HG03280 (cell line): Measurements from ENCODE around the gene SOWAHA.
A peak's percentile ranks its signal among the peaks of the same experiment; 100 is the strongest.
"Not testable (repeated sequence)": the region's sequence is repeated elsewhere in the genome, so short reads cannot be mapped to it uniquely, and the experiment has no call there.

Source experiments
- ATAC-seq: cut with Tn5 transposase; IDR thresholded peaks from one replicate; pipeline ENCODE4 v1.9.1; 2021; ENCODE audit warnings: mild to moderate bottlenecking, moderate library complexity; ENCODE audit not compliant: unreplicated experiment

The SOWAHA gene

GRCh38 chr5:132806804-132807162, 6.3 kb upstream of the SOWAHA start:
- ATAC-seq: not testable (repeated sequence)

GRCh38 chr5:132807163-132807838, 5.8 kb upstream of the SOWAHA start:
- no peak for ATAC-seq

- no peak for ATAC-seq
Measured at GRCh38 chr5:132808448-132808847, 4.7 kb upstream of the SOWAHA start.

- ATAC-seq: no peak
Measured at GRCh38 chr5:132808866-132809265, 4.2 kb upstream of the SOWAHA start.

- no peak for ATAC-seq
Measured at GRCh38 chr5:132810605-132811004, 2.5 kb upstream of the SOWAHA start.

DNA sequence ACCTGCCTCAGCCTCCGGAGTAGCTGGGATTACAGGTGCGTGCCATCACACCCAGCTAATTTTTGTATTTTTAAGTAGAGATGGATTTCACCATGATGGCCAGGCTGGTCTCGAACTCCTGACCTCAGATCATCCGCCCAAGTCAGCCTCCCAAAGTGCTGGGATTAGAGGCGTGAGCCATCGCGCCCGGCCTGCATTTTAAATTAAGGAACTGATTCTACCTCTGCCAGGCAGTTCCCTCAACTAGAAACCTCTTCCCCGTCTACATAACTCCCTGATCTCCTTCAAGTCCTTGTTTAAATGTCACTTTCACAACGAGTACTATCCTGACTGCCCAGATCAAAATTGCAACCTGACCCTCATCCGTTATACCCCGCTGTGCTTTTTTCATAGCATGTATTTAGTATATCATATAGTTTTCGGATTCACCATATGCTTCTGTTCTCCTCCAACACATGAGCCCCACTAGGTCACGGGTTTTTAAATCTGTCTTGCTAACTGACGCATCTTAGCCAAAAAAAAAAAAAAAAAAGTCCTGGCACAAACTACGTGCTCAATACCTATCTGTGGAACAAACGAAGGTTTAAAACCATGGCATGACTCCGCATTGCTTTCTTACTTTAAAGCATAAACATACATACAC, 858 bp upstream of the SOWAHA start:
- no peak for ATAC-seq

GRCh38 chr5:132813599-132814502, 749 bp downstream of the SOWAHA start:
- no peak for ATAC-seq

DNA sequence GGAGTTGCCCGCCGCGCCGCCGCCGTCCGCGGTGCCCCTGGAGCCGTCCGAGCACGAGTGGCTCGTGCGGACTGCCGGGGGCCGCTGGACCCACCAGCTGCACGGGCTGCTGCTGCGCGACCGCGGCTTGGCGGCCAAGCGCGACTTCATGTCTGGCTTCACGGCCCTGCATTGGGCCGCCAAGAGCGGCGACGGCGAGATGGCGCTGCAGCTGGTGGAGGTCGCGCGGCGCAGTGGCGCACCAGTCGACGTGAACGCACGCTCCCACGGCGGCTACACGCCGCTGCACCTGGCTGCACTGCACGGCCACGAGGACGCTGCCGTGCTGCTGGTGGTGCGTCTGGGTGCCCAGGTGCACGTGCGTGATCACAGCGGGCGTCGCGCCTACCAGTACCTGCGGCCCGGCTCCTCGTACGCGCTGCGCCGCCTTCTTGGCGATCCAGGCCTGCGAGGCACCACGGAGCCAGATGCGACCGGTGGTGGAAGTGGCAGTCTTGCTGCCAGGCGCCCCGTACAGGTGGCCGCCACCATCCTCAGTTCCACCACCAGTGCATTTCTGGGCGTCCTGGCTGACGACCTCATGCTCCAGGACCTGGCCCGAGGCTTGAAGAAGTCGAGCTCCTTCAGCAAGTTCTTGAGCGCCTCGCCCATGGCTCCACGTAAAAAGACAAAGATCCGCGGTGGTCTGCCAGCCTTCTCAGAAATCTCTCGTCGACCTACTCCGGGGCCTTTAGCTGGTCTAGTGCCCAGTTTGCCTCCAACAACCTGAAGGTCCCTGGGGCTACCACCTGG, 1.6 kb downstream of the SOWAHA start:
- ATAC-seq: no peak

DNA sequence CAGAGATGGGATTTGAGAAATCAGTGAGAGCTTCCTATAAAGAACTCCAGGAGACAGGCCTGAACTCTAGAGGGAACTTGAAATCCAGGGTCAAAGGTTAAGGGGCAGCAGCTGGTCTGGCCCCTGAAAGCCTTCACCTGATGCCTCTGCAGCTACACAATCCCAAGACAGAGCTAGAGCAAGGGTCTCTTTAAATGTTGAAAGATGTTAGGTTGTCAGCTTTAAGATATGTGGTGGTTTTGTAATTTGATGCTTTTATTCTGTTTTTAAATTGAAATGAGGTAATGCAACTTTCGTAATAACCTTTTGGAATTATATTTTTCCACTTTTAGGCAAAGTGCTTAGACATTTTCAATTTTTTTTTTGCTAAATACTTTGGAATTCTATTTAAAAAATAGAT, 2.4 kb downstream of the SOWAHA start:
- no peak for ATAC-seq

DNA sequence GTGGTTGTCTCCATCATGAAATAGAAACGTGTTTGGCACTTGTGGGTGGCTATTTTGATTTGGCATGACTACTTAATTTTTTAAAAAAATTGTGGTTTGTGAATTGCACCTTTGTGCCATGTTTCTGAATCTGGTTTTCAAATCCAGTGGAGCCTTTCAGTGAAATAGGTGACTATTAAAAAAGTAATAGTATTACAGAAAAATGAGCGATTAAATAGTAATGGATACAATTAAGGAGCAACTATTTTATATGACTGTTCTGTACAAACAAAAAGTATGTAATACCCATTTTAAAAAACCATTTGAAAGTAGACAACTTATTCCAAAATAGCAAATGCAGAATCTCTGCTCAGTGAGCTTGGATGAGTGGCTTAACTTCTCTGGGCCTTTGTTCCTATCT, 3.0 kb downstream of the SOWAHA start:
- ATAC-seq: no peak

DNA sequence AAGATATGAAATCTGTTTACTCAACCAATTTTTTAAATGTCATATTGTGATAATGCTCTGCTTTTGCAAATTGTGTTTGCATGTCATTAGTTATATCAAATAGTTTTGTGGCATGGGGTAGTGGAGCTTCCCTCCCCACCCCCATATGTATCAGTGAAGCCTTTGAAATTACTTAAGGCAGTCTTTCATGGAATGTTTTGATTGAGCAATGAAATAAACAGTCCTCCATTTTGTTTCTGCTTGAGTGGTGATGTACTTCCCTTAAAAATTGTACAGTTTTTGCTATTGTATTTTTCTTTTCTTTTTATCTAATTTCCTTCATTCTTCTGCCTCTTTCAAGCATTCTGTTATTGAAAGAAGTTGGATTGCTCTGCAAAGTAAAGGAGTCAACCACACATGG, 3.5 kb downstream of the SOWAHA start:
- ATAC-seq: no peak

GRCh38 chr5:132817011-132817410, 3.9 kb downstream of the SOWAHA start:
- ATAC-seq: no peak

DNA sequence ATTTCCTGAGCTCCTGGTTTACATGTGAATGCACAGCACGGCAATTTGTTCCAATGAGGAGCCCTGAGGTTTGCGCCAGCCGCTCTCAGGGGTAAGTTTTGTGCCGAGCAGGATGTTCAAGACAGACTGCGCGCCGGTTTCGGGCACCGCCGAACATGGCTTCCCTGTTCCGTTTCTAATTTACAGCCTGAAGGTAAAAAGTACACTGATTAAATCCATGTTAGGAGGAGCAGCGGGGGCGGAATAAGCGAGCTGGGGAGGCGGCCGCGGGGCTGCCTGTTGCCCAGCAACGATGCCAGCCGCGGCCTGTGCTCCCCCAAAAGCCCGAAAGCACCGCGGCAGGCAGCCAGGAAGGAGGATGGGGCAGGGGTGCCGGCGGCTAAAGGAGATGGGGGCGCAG, 6.4 kb downstream of the SOWAHA start:
- no peak for ATAC-seq

DNA sequence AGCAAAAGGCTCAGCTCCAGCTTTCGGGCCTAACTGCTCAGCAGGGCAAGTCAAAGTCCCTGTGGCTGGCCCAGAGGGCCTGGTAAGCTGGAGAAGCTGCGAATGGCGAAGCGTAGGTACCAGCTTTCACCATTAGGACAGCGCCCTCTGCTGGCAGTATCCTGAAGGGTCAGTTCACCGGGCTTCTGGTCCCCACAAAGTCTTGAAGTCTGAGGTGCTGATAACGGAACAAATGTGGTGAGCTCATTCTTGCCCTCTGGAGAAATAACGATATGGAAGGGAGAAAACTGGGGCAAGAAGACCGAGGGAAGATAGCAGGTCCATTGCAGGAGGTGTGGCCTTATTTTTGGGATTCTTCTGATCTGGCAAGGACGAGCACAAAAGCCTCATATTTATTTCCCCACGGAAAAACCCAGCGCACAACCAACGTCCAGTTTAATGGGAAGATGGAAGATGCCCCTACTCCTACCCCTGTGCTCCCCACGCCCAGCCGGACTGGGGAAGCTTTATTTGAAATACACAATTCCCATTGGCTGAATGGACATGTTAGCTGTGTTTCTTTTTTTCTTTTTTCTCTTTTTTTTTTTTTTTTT, 7.2 kb downstream of the SOWAHA start:
- ATAC-seq: peak; percentile 66

DNA sequence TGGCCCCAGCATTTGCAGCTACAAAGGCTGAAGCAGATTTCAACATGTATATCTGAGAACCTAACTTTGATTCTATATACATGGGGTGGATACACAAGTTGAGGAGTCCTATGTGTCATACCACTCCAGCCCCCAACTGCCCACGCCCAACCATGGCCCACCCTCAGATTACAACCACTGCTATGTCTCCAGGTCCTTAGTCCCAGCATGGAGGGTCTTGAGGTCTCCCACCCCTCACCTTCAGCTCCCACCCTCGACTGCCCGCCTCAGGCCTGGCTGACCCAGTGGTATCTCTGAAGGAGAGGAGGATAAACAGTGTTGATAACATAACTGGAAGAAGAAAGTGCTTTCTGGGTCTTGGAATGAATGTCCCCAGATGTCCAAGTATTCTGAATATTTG, 8.2 kb downstream of the SOWAHA start:
- ATAC-seq: no peak

DNA sequence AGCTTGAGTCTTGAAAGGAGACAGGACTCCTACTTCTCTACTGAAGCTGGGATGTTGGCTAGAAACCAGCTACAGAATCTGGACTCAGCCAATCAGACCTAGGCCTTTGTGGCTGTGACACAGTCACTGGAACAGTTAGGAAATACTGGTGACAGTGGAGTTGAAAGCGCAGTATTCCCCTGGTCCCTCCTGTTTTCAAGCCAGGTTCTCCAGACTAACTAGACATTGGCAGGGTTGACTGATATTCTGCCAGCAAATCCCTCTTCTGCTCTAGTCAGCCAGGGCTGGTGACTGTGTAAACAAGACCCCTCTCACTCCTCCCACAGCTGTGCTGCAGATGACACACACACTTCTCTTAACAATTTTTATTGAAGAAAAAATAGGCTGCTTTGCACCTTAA, 8.7 kb downstream of the SOWAHA start:
- ATAC-seq: no peak

GRCh38 chr5:132822650-132823480, 9.8 kb downstream of the SOWAHA start:
- no peak for ATAC-seq

- ATAC-seq: no peak
Measured at GRCh38 chr5:132823481-132824050, 10.5 kb downstream of the SOWAHA start.

- no peak for ATAC-seq
Measured at GRCh38 chr5:132824426-132824825, 11.3 kb downstream of the SOWAHA start.
